Fibroblast of lung (primary cell): ENCODE data around the gene FCRL5. TPM values are rescaled to one million over a fixed set of nuclear protein-coding genes. Genes with fewer than 3 reads are reported as not detected.

Source experiments
- DNase-seq, 2 donors: peaks; one replicate each; pipeline versions ENCODE4 v3.0.0 to v3.0.0-alpha.2; 2010; ENCODE audit warnings: low read depth in 2 of 2
- H2AFZ ChIP-seq: 2 replicates; pipeline ENCODE4 v1.5.1; 2012; ENCODE audit warnings: low read length, control low read depth, inconsistent platforms
- H3K27ac ChIP-seq: 2 replicates; pipeline ENCODE4 v1.5.1; 2011; ENCODE audit warnings: low read length, control low read depth; ENCODE audit not compliant: insufficient read depth
- H3K27me3 ChIP-seq: 2 replicates; pipeline ENCODE4 v1.5.1; 2011; ENCODE audit warnings: mild to moderate bottlenecking, low read length; ENCODE audit not compliant: control insufficient read depth, insufficient read depth
- H3K36me3 ChIP-seq: 2 replicates; pipeline ENCODE4 v1.5.1; 2011; ENCODE audit warnings: low read length; ENCODE audit not compliant: control insufficient read depth, insufficient read depth
- H3K4me1 ChIP-seq: 2 replicates; pipeline ENCODE4 v1.5.1; 2011; ENCODE audit warnings: low read length; ENCODE audit not compliant: control insufficient read depth, insufficient read depth; ENCODE audit errors: extremely low read depth
- H3K4me2 ChIP-seq: 2 replicates; pipeline ENCODE4 v1.5.1; 2011; ENCODE audit warnings: low read length, control low read depth; ENCODE audit not compliant: insufficient read depth; ENCODE audit errors: extremely low read depth
- H3K4me3 ChIP-seq, 4 experiments: fragments of 200-600 bp in 1 of 4; sonication (generic) in 1 of 4; replicated peaks in 1 of 4; 2 replicates each; pipeline ENCODE4 v1.5.1; 2011 to 2016; ENCODE audit warnings: low read length in 4 of 4, low read depth in 3 of 4, mild to moderate bottlenecking in 3 of 4, control low read depth in 2 of 4, inconsistent platforms in 1 of 4, mixed read lengths in 1 of 4; ENCODE audit not compliant: insufficient read depth in 1 of 4; ENCODE audit errors: control extremely low read depth in 1 of 4
- H3K79me2 ChIP-seq: 2 replicates; pipeline ENCODE4 v1.5.1; 2012; ENCODE audit warnings: mild to moderate bottlenecking, low read length, inconsistent platforms; ENCODE audit not compliant: control insufficient read depth, insufficient read depth
- H3K9ac ChIP-seq: 2 replicates; pipeline ENCODE4 v1.5.1; 2011; ENCODE audit warnings: mild to moderate bottlenecking, low read length, control low read depth; ENCODE audit not compliant: insufficient read depth
- H3K9me3 ChIP-seq: 2 replicates; pipeline ENCODE4 v1.5.1; 2012; ENCODE audit warnings: low read depth, low read length; ENCODE audit not compliant: control insufficient read depth, insufficient read depth
- H4K20me1 ChIP-seq: 2 replicates; pipeline ENCODE4 v1.5.1; 2011; ENCODE audit warnings: low read length; ENCODE audit not compliant: control insufficient read depth, insufficient read depth; ENCODE audit errors: extremely low read depth
- CTCF ChIP-seq, 2 donors: IDR thresholded peaks in 1 of 2; conservative IDR thresholded peaks in 1 of 2; 1 replicate in 1 of 2; 2 replicates in 1 of 2; pipeline ENCODE4 v1.5.1; 2011 to 2012; ENCODE audit warnings: low read length in 2 of 2, control low read depth in 1 of 2, inconsistent platforms in 1 of 2, low read depth in 1 of 2, mild to moderate bottlenecking in 1 of 2
- EZH2 ChIP-seq: IDR thresholded peaks from 2 replicates; pipeline ENCODE4 v1.5.1; 2012; ENCODE audit warnings: low read length, control low read depth, mild to moderate bottlenecking; ENCODE audit errors: missing control alignments
- polyA plus RNA-seq, 2 donors: library from polyadenylated mRNA; depleted of rRNA in 1 of 2; stranded (reverse) in 1 of 2; unstranded in 1 of 2; fragments of >200 nt; gene quantifications; 2 replicates each; pipeline ENCODE4 v1.2.1, GENCODE V29; 2011 to 2012; ENCODE audit warnings: missing spikeins in 1 of 2
- total RNA-seq: library from RNA; depleted of rRNA; stranded (reverse); fragments of >200 nt; gene quantifications from 2 replicates; pipeline ENCODE4 v1.2.1, GENCODE V29; 2014

The FCRL5 gene
- total and polyA plus RNA-seq, 2 donors (not counting 1 experiment from before 2014, with no cell fraction given), result 0.05 TPM; not detected in 1

GRCh38 chr1:157466011-157466410 lies 86.3 kb downstream of the FCRL5 start:
- H3K4me1 ChIP-seq, result no peaks in the 10 kb centered on the region
- H3K27ac ChIP-seq, result no peak overlapping the region
- H3K27me3 ChIP-seq, result no peaks in the 10 kb centered on the region
- H3K4me3 ChIP-seq, result no peak overlapping the region
- no peaks in the 10 kb centered on the region for H3K36me3 ChIP-seq
- H3K4me2 ChIP-seq, result no peak overlapping the region
- H3K9ac ChIP-seq, result no peak overlapping the region
- no peaks in the 10 kb centered on the region for H3K79me2 ChIP-seq
- no peaks in the 10 kb centered on the region for H3K9me3 ChIP-seq
- H4K20me1 ChIP-seq, result no peaks in the 10 kb centered on the region
- H2AFZ ChIP-seq, result no peak overlapping the region
- no peak for TF ChIP-seq EZH2
- no peak for TF ChIP-seq CTCF (conservative IDR thresholded peaks at IDR 0.05 in 1 of 2, IDR thresholded peaks at IDR 0.05 in 1 of 2; ENCODE audit: low read depth in 1 of 2, low read length in 2 of 2)
- no peak for DNase-seq

Other genes starting within 250 kb of the FCRL5 start
- gene FCRL4, start 45.6 kb upstream of the FCRL5 start, total RNA-seq, result not detected in 2 replicates
- gene FCRL4, start 45.6 kb upstream of the FCRL5 start, polyA plus RNA-seq, result not detected in 2 replicates
- gene FCRL3, start 148.3 kb upstream of the FCRL5 start, total RNA-seq, result not detected in 2 replicates
- gene FCRL3, start 148.3 kb upstream of the FCRL5 start, polyA plus RNA-seq, result not detected in 2 replicates
- gene FCRL2, start 224.6 kb upstream of the FCRL5 start, total RNA-seq, result not detected in 2 replicates
- not detected in 2 replicates for gene FCRL2, start 224.6 kb upstream of the FCRL5 start, polyA plus RNA-seq